K562 (cell line): ENCODE results near the gene SETDB1. TPM values are rescaled to one million over a fixed set of nuclear protein-coding genes. Genes with fewer than 3 reads are reported as not detected.
A peak's percentile ranks its signal among the peaks of the same experiment; 100 is the strongest.

Source experiments
- ATAC-seq: fragments of 200-7000 bp; cut with Tn5 transposase; 3 replicates; pipeline ENCODE4 v1.9.1; 2020; ENCODE audit warnings: moderate library complexity
- BruUV-seq: library from RNA; stranded (reverse); fragments of 400-500 nt; replicated peaks from 2 replicates; lab custom pipeline; 2021; lab: Mats Ljungman, UMichigan
- CTCF ChIA-PET: fragments of 300-600 bp; formaldehyde crosslinking; extraction: SDS; loops from one replicate; lab custom pipeline; 2021; ENCODE audit warnings: low intra/inter-chr PET ratio; lab: Yijun Ruan, JAX
- POLR2A ChIA-PET: fragments of 300-600, 350-650 bp; sonication (Branson Sonifier 250); formaldehyde crosslinking; extraction: SDS; loops from one replicate; lab custom pipeline; 2021; ENCODE audit warnings: antibody characterized with exemption, inconsistent platforms; lab: Yijun Ruan, JAX
- DNase-seq, 4 experiments: peaks; one replicate each; pipeline versions ENCODE4 v3.0.0 to v3.0.0-alpha.2; 2011 to 2018; ENCODE audit warnings: low spot score in 3 of 4, mixed read lengths in 3 of 4; ENCODE audit errors: extremely low read depth in 1 of 4
- FAIRE-seq: peaks from 2 replicates; lab custom pipeline; 2011; peaks lifted over from hg19 to GRCh38; lab: Jason Lieb, UNC
- H2AFZ ChIP-seq: 2 replicates; pipeline ENCODE4 v1.6.0; 2011; ENCODE audit warnings: low read depth, low read length, control low read depth, inconsistent platforms
- H3K27ac ChIP-seq: fragments of 200-600 bp; 3 replicates; pipeline ENCODE4 v1.8.0; 2011; ENCODE audit warnings: low read depth, mild to moderate bottlenecking, control low read depth, inconsistent platforms, low read length, moderate library complexity, mixed read lengths; ENCODE audit errors: extremely low read depth
- H3K27me3 ChIP-seq, 2 experiments: fragments of 300-600 bp in 1 of 2; 2 replicates in 1 of 2; 3 replicates in 1 of 2; pipeline versions ENCODE4 v1.6.0 to v1.8.0; 2011; ENCODE audit warnings: inconsistent platforms in 2 of 2, low read length in 2 of 2, mild to moderate bottlenecking in 1 of 2, mixed read lengths in 1 of 2, moderate library complexity in 1 of 2; ENCODE audit not compliant: control insufficient read depth in 2 of 2, insufficient read depth in 2 of 2
- H3K36me3 ChIP-seq: fragments of 300-600 bp; 3 replicates; pipeline ENCODE4 v1.8.0; 2011; ENCODE audit warnings: mild to moderate bottlenecking, low read length, inconsistent platforms; ENCODE audit not compliant: control insufficient read depth, insufficient read depth
- H3K4me1 ChIP-seq, 2 experiments: fragments of 200-600 bp in 1 of 2; replicated peaks in 1 of 2; 2 replicates in 1 of 2; 3 replicates in 1 of 2; pipeline versions ENCODE4 v1.5.1 to v1.8.0; 2011; ENCODE audit warnings: inconsistent platforms in 2 of 2, low read length in 2 of 2, mild to moderate bottlenecking in 1 of 2, mixed read lengths in 1 of 2, moderate library complexity in 1 of 2; ENCODE audit not compliant: control insufficient read depth in 2 of 2, insufficient read depth in 2 of 2
- H3K4me2 ChIP-seq: 2 replicates; pipeline ENCODE4 v1.6.1; 2011; ENCODE audit warnings: low read length, control low read depth, inconsistent platforms, mixed read lengths; ENCODE audit not compliant: insufficient read depth
- H3K4me3 ChIP-seq: fragments of 200-600 bp; sonication (generic), shearing (Covaris generic); 2 replicates; pipeline ENCODE4 v1.5.1; 2016; ENCODE audit warnings: control low read depth, inconsistent platforms
- H3K79me2 ChIP-seq: fragments of 200-600 bp; 3 replicates; pipeline ENCODE4 v1.8.0; 2011; ENCODE audit warnings: low read length, inconsistent platforms; ENCODE audit not compliant: control insufficient read depth, insufficient read depth
- H3K9ac ChIP-seq, 2 experiments: 2 replicates each; pipeline versions ENCODE4 v1.6.0 to v1.6.1; 2011; ENCODE audit warnings: low read depth in 2 of 2, low read length in 2 of 2, control low read depth in 1 of 2, inconsistent platforms in 1 of 2, mild to moderate bottlenecking in 1 of 2, mixed read lengths in 1 of 2; ENCODE audit not compliant: insufficient read depth in 1 of 2
- H3K9me1 ChIP-seq: one replicate; pipeline ENCODE4 v1.6.0; 2011; ENCODE audit warnings: inconsistent platforms, mild to moderate bottlenecking, low read length, moderate library complexity; ENCODE audit not compliant: control insufficient read depth, insufficient read depth
- H3K9me3 ChIP-seq: replicated peaks from 2 replicates; pipeline ENCODE4 v1.5.1; 2011; ENCODE audit warnings: low read depth, low read length, inconsistent platforms; ENCODE audit not compliant: control insufficient read depth, insufficient read depth
- H4K20me1 ChIP-seq: replicated peaks from 2 replicates; pipeline ENCODE4 v1.6.1; 2011; ENCODE audit warnings: low read length, inconsistent platforms, mixed read lengths; ENCODE audit not compliant: control insufficient read depth, insufficient read depth
- CEBPB ChIP-seq: fragments of 450-650 bp; IDR thresholded peaks from 2 replicates; pipeline ENCODE4 v1.6.1; 2016; ENCODE audit warnings: missing genetic modification characterization, missing compliant biosample characterization
- FOXA1 ChIP-seq: fragments of 450-650 bp; IDR thresholded peaks from 2 replicates; pipeline ENCODE4 v1.6.1; 2016; ENCODE audit warnings: mild to moderate bottlenecking, borderline replicate concordance
- LEF1 ChIP-seq: fragments of 450-650 bp; IDR thresholded peaks from 2 replicates; pipeline ENCODE4 v1.6.1; 2016; ENCODE audit warnings: mild to moderate bottlenecking
- NCOA4 ChIP-seq: fragments of 450-650 bp; IDR thresholded peaks from 2 replicates; pipeline ENCODE4 v1.6.1; 2018; ENCODE audit warnings: mild to moderate bottlenecking; ENCODE audit not compliant: partially characterized antibody
- SUPT5H ChIP-seq: fragments of 450-650 bp; IDR thresholded peaks from 2 replicates; pipeline ENCODE4 v1.6.1; 2016
- TOE1 ChIP-seq, 2 experiments: fragments of 450-650 bp in 1 of 2; sonication (generic) in 1 of 2; formaldehyde crosslinking in 1 of 2; IDR thresholded peaks; 2 replicates each; pipeline versions ENCODE4 v1.7.1 to v1.8.0; 2016 to 2022; ENCODE audit warnings: borderline replicate concordance in 2 of 2, mild to moderate bottlenecking in 2 of 2, antibody characterized with exemption in 1 of 2, inconsistent platforms in 1 of 2, low read depth in 1 of 2, missing genetic modification reagents in 1 of 2, moderate library complexity in 1 of 2
- TSC22D4 ChIP-seq: fragments of 450-650 bp; IDR thresholded peaks from 2 replicates; pipeline ENCODE4 v1.6.1; 2016; ENCODE audit warnings: missing genetic modification characterization, missing biosample characterization, control low read depth
- ZNF124 ChIP-seq: sonication (generic); formaldehyde crosslinking; IDR thresholded peaks from 2 replicates; pipeline ENCODE4 v1.8.1; 2022; ENCODE audit warnings: missing genetic modification reagents
- ZNF165 ChIP-seq: fragments of 250-450 bp; sonication (Bioruptor Pico); IDR thresholded peaks from 2 replicates; pipeline ENCODE4 v1.4.0; 2020; ENCODE audit warnings: borderline replicate concordance
- ZNF766 ChIP-seq: fragments of 200-800 bp; sonication (Bioruptor generic); conservative IDR thresholded peaks from 2 replicates; pipeline ENCODE4 v1.6.1; 2016; ENCODE audit warnings: missing genetic modification characterization, missing compliant biosample characterization
- WGBS: fragments of 100-300 bp; shearing (Covaris generic); methylation state at CpG from one replicate; pipeline ENCODE4 v1.1.6; 2016; ENCODE audit warnings: low coverage, mixed read lengths; ENCODE audit not compliant: insufficient coverage; ENCODE audit errors: missing lambda C conversion rate; 5-methylcytosine and 5-hydroxymethylcytosine counted together
- in situ Hi-C: fragments of 300-500 bp; cut with MboI; formaldehyde crosslinking; loops from 4 replicates; pipeline ENCODE4 v1.15.0; 2018; ENCODE audit warnings: inconsistent platforms, mixed read lengths
- intact Hi-C: fragments of 100-400 bp; cut with micrococcal nuclease; formaldehyde crosslinking; loops from 2 replicates; pipeline ENCODE4 v1.14.2; 2022
- polyA plus RNA-seq, 8 experiments: library from polyadenylated mRNA; depleted of rRNA in 4 of 8; stranded (reverse) in 5 of 8; unstranded in 3 of 8; fragments of >200 nt; fragmentation: Nextera tagmentation in 2 of 8; fragmentation: Illumina TruSeq in 1 of 8; extraction: Ambion mirVana in 2 of 8; extraction: Trizol in 1 of 8; gene quantifications; 2 replicates each; pipeline versions ENCODE4 v1.2.1 to v1.2.3, GENCODE V29; 2011 to 2014; ENCODE audit warnings: inconsistent platforms in 1 of 8, missing spikeins in 1 of 8
- total RNA-seq, 7 experiments: library from RNA; depleted of rRNA in 6 of 7; stranded (reverse); fragments of >200 nt in 6 of 7; fragmentation: Illumina TruSeq in 2 of 7; extraction: Trizol in 2 of 7; gene quantifications; 2 replicates each; pipeline versions ENCODE4 v1.2.1 to v1.2.3, GENCODE V29; 2011 to 2021; ENCODE audit warnings: low replicate concordance in 1 of 7
- TF ChIP-seq, protein P1 (sequence below): sonication (generic); formaldehyde crosslinking; IDR thresholded peaks from 2 replicates; pipeline ENCODE4 v1.5.0; 2020; ENCODE audit warnings: missing genetic modification reagents
- TF ChIP-seq, protein P2 (sequence below): sonication (generic); formaldehyde crosslinking; IDR thresholded peaks from 2 replicates; pipeline ENCODE4 v1.8.1; 2022; ENCODE audit warnings: missing genetic modification reagents
- TF ChIP-seq, protein P3 (sequence below): fragments of 450-650 bp; IDR thresholded peaks from 2 replicates; pipeline ENCODE4 v1.6.1; 2018; ENCODE audit not compliant: partially characterized antibody
- TF ChIP-seq, protein P4 (sequence below): fragments of 250-450 bp; sonication (Bioruptor Pico); IDR thresholded peaks from 2 replicates; pipeline ENCODE4 v1.9.0; 2021; ENCODE audit warnings: mild to moderate bottlenecking
- TF ChIP-seq, protein P5 (sequence below): sonication (generic); formaldehyde crosslinking; IDR thresholded peaks from 2 replicates; pipeline ENCODE4 v1.8.0; 2022; ENCODE audit warnings: missing genetic modification reagents, mild to moderate bottlenecking, moderate library complexity, borderline replicate concordance

SETDB1 gene
- total and polyA plus RNA-seq, 9 of the 15 experiments (the other 6 are each of a cell fraction or from before 2014, with no cell fraction given) = 21.5 to 64.4 (median 42.0) TPM

DNA sequence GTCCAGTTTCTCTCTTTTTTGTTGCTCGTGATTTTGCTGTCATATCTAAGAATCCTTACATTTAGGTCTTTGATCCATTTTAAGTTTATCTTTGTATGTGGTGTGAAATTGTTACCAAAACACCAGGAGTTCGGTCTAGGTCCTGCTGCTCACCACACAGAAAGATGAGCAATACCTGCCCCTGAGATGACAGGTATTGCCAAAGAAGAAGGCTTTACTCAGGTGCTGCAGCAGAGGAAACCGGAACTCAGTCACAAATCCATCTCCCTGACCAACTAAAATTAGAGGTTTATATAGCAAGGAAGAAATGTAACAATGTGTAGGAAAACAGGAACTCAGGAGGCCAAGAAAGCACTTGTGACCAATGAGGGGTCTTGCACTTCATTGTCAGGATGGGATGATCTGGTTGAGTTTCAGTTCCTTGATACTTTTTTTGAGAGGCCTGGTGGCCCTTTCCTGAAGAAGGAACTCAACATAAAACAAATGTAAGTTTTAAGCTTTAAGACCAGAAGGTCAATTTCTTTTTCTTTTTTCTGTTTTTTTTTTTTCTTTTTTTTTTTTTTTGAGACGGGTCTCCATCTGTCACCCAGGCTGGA, 16.5 kb upstream of the SETDB1 start:
- no peak for ATAC-seq

More for the DNA sequence above, 16.5 kb upstream of the SETDB1 start:
- H3K9me3 ChIP-seq = no peaks in the 10 kb centered on the region
- TF ChIP-seq TSC22D4 (no peak), ZNF766 (CRISPR knock-in tag) (0 out of 2 replicates have a peak, but pooled peaks have one; percentile 35), LEF1 (no peak), FOXA1 (no peak), TOE1 (IDR thresholded peaks at IDR 0.05; ENCODE audit: borderline replicate concordance) (no peak), TOE1 (CRISPR knock-in tag; IDR thresholded peaks at IDR 0.05; ENCODE audit: borderline replicate concordance, low read depth) (no peak), CEBPB (tag) (no peak), SUPT5H (no peak), ZNF124 (CRISPR knock-in tag) (peak; percentile 94), NCOA4 (no peak), ZNF165 (no peak)
- TF ChIP-seq, protein P1, sequence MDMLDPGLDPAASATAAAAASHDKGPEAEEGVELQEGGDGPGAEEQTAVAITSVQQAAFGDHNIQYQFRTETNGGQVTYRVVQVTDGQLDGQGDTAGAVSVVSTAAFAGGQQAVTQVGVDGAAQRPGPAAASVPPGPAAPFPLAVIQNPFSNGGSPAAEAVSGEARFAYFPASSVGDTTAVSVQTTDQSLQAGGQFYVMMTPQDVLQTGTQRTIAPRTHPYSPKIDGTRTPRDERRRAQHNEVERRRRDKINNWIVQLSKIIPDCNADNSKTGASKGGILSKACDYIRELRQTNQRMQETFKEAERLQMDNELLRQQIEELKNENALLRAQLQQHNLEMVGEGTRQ (CRISPR knock-in tag) = no peak
- TF ChIP-seq, protein P2, sequence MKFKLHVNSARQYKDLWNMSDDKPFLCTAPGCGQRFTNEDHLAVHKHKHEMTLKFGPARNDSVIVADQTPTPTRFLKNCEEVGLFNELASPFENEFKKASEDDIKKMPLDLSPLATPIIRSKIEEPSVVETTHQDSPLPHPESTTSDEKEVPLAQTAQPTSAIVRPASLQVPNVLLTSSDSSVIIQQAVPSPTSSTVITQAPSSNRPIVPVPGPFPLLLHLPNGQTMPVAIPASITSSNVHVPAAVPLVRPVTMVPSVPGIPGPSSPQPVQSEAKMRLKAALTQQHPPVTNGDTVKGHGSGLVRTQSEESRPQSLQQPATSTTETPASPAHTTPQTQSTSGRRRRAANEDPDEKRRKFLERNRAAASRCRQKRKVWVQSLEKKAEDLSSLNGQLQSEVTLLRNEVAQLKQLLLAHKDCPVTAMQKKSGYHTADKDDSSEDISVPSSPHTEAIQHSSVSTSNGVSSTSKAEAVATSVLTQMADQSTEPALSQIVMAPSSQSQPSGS (CRISPR knock-in tag) = no peak
- TF ChIP-seq, protein P3, sequence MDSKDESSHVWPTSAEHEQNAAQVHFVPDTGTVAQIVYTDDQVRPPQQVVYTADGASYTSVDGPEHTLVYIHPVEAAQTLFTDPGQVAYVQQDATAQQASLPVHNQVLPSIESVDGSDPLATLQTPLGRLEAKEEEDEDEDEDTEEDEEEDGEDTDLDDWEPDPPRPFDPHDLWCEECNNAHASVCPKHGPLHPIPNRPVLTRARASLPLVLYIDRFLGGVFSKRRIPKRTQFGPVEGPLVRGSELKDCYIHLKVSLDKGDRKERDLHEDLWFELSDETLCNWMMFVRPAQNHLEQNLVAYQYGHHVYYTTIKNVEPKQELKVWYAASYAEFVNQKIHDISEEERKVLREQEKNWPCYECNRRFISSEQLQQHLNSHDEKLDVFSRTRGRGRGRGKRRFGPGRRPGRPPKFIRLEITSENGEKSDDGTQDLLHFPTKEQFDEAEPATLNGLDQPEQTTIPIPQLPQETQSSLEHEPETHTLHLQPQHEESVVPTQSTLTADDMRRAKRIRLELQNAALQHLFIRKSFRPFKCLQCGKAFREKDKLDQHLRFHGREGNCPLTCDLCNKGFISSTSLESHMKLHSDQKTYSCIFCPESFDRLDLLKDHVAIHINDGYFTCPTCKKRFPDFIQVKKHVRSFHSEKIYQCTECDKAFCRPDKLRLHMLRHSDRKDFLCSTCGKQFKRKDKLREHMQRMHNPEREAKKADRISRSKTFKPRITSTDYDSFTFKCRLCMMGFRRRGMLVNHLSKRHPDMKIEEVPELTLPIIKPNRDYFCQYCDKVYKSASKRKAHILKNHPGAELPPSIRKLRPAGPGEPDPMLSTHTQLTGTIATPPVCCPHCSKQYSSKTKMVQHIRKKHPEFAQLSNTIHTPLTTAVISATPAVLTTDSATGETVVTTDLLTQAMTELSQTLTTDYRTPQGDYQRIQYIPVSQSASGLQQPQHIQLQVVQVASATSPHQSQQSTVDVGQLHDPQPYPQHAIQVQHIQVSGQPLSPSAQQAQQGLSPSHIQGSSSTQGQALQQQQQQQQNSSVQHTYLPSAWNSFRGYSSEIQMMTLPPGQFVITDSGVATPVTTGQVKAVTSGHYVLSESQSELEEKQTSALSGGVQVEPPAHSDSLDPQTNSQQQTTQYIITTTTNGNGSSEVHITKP = no peak
- TF ChIP-seq, protein P4, sequence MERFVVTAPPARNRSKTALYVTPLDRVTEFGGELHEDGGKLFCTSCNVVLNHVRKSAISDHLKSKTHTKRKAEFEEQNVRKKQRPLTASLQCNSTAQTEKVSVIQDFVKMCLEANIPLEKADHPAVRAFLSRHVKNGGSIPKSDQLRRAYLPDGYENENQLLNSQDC (CRISPR knock-in tag) = no peak
- TF ChIP-seq, protein P5, sequence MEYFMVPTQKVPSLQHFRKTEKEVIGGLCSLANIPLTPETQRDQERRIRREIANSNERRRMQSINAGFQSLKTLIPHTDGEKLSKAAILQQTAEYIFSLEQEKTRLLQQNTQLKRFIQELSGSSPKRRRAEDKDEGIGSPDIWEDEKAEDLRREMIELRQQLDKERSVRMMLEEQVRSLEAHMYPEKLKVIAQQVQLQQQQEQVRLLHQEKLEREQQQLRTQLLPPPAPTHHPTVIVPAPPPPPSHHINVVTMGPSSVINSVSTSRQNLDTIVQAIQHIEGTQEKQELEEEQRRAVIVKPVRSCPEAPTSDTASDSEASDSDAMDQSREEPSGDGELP (CRISPR knock-in tag) = no peak
- in situ Hi-C loops = no loop called here
- H3K79me2 ChIP-seq = no peaks in the 10 kb centered on the region
- no peak overlapping the region for H2AFZ ChIP-seq
- no peaks in the 10 kb centered on the region for H3K27me3 ChIP-seq
- H3K9me1 ChIP-seq = no peaks in the 10 kb centered on the region
- no TSS peak for BruUV-seq
- intact Hi-C loops = no loop called here
- no peak overlapping the region for H3K4me3 ChIP-seq
- no peaks in the 10 kb centered on the region for H3K36me3 ChIP-seq
- FAIRE-seq (no peak), DNase-seq (no peak)
- no peak overlapping the region for H3K4me2 ChIP-seq
- no peak overlapping the region for H3K27ac ChIP-seq
- no peak overlapping the region for H3K9ac ChIP-seq
- ChIA-PET POLR2A (no interaction called here), CTCF (no interaction called here)
- H3K4me1 ChIP-seq = 0 out of 5 replicates have a peak, but pooled peaks cover 0 to 2% of the 10 kb centered on the region in 2 experiments
- 60% methylated on average over 3 of the region's 4 CpGs for WGBS
- H4K20me1 ChIP-seq = no peaks in the 10 kb centered on the region
